NCI-H1694 (cell line): ENCODE results near the gene EIF4G3.
"Not testable (repeated sequence)": the region's sequence is repeated elsewhere in the genome, so short reads cannot be mapped to it uniquely, and the experiment has no call there.

Experiments used
- DNase-seq: peaks from one replicate; lab custom pipeline; 2025; lab: John Stamatoyannopoulos, UW

Gene EIF4G3

DNA sequence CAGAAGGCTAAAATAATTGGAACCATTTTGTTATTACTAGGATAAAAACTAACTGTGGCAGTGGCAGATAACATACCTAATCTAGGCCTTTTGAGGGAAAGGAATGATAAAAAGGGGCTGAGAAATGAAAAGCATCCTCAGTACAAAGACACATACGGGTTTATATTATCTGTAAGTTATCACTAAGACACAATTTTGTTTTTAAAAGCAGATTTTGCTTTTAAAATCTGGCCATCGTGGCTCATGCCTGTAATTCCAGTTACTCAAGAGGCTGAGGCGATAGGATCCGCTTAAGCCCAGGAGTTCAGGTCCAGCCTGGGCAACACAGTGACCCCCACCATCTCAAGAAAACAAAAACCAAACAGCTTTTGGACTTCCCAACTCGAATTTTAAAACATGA is 364.8 kb downstream of the EIF4G3 start:
- DNase-seq = no peak

- DNase-seq = no peak
These were observed 383.5 kb downstream of the EIF4G3 start for GRCh38 chr1:20793236-20793635.

GRCh38 chr1:20792196-20792595 is 384.5 kb downstream of the EIF4G3 start:
- no peak for DNase-seq

GRCh38 chr1:20790785-20791184 is 385.9 kb downstream of the EIF4G3 start:
- DNase-seq = no peak

DNA sequence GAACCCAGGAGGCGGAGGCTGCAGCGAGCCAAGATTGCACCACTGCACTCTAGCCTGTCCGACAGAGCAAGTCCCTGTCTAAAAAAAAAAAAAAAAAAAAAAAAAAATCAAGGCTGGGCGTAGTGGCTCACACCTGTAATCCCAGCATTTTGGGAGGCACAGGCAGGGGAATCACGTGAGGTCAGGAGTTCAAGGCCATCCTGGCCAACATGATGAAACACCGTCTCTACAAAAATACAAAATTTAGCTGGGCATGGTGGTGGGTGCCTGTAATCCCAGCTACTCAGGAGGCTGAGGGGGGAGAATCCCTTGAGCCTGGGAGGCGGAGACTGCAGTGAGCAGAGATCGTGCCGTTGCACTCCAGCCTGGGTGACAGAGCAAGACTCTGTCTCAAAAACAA is 387.1 kb downstream of the EIF4G3 start:
- DNase-seq = not testable (repeated sequence)

GRCh38 chr1:20787840-20788795 is 388.6 kb downstream of the EIF4G3 start:
- DNase-seq = no peak

- peak; percentile 69 for DNase-seq
These were observed 389.5 kb downstream of the EIF4G3 start, which contains the start of gene HP1BP3 for GRCh38 chr1:20787029-20787839. TSS of gene HP1BP3 (minus strand) at chr1:20787307. CDS start at chr1:20780440, 6,867 bp downstream.

GRCh38 chr1:20786253-20787028 is 390.3 kb downstream of the EIF4G3 start:
- DNase-seq = peak; percentile 89

DNA sequence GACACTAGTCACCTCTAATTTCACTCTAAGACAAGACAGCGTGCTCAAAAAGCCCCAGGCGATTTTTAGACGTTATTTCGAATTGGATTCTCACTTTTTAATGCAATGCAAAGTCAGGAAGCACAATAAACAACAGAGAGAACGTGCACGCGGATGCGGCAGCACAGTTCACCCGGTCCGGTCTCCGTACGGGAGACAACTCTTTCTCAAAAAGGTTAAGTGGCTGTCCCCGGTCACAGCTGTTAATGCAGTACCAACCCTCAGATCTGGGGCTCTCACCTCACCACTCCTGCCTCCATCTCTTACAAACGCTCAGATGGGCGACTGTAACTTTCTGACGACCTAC is 390.8 kb downstream of the EIF4G3 start:
- DNase-seq = no peak

- no peak for DNase-seq
These were observed 401.0 kb downstream of the EIF4G3 start for GRCh38 chr1:20775700-20776099.

GRCh38 chr1:20771780-20772179 is 404.9 kb downstream of the EIF4G3 start:
- no peak for DNase-seq

- no peak for DNase-seq
These were observed 406.2 kb downstream of the EIF4G3 start for GRCh38 chr1:20770314-20771087.

DNA sequence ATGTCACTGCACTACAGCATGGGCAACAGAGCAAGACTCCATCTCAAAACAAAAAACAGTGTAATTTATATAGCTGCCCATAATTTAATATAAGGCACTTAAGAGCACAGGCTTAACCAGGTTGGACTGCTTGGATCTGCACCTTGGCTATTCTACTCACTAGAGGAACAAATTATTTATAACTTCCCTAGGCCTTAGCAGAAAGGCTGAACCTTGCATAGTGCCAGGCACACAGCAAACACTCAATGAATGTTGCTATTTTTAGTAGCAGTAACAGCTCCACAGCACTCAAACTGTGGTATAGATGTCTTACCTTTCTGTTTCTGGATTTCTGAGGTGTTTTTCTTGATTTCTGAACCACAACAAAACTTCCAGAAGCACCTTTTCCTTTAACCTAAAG is 409.4 kb downstream of the EIF4G3 start:
- no peak for DNase-seq

- no peak for DNase-seq
These were observed 413.3 kb downstream of the EIF4G3 start for GRCh38 chr1:20763417-20763816.

GRCh38 chr1:20760322-20760721 is 416.4 kb downstream of the EIF4G3 start:
- DNase-seq = no peak
